ENCODE measurements around the gene CHMP4B.

DNA sequence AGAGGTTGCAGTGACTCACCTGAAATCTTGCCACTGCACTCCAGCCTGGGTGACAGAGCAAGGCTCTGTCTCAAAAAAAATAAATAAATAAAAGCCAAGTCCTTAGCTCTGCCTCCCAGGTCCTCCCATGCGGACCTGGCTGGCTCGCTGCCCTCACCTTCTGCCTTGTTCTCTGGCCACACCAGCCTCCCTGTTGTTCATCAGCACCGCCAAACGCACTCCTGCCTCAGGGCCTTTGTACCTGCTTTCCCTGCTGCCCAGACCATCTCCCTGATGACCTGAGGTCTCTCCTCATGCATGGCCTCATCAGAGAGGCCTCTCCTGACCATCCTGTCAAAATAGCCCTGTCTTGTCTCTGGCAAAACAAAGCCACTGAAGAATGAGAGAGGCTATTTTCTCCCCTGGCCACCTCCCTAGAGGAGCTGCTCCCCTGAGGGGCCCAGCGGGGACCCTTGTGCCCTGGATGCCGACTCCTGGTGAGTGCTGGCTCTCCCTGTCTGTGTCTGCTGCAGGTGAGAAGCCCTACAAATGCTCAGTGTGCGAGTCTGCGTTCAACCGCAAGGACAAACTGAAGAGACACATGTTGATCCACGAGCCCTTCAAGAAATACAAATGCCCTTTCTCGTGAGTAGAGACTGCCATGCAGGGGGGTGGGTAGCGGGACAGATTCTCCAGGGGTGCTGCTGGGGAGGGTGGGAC, 22.6 kb upstream of the CHMP4B start:
- TF ChIP-seq, protein P1, sequence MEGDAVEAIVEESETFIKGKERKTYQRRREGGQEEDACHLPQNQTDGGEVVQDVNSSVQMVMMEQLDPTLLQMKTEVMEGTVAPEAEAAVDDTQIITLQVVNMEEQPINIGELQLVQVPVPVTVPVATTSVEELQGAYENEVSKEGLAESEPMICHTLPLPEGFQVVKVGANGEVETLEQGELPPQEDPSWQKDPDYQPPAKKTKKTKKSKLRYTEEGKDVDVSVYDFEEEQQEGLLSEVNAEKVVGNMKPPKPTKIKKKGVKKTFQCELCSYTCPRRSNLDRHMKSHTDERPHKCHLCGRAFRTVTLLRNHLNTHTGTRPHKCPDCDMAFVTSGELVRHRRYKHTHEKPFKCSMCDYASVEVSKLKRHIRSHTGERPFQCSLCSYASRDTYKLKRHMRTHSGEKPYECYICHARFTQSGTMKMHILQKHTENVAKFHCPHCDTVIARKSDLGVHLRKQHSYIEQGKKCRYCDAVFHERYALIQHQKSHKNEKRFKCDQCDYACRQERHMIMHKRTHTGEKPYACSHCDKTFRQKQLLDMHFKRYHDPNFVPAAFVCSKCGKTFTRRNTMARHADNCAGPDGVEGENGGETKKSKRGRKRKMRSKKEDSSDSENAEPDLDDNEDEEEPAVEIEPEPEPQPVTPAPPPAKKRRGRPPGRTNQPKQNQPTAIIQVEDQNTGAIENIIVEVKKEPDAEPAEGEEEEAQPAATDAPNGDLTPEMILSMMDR (IDR thresholded peaks at IDR 0.05), result no peak
- TF ChIP-seq POLR2A (IDR thresholded peaks at IDR 0.05), result no peak
